Neural cell (in vitro differentiated cells): ENCODE results near the gene KLHDC4. TPM values are rescaled to one million over a fixed set of nuclear protein-coding genes. Genes with fewer than 3 reads are reported as not detected.

Source experiments
- H2AFZ ChIP-seq: fragments of 200-600, 300-800 bp; sonication (generic), shearing (Covaris generic); 2 replicates; pipeline ENCODE4 v1.6.0; 2014; ENCODE audit warnings: low read depth, mild to moderate bottlenecking, antibody characterized with exemption, low read length, moderate library complexity
- H3F3A ChIP-seq: fragments of 200-600 bp; shearing (Covaris generic); 2 replicates; pipeline ENCODE4 v1.6.1; 2016; ENCODE audit warnings: mild to moderate bottlenecking, moderate library complexity, mixed read lengths, antibody characterized with exemption, low read length; ENCODE audit not compliant: insufficient read depth, poor library complexity, severe bottlenecking
- H3K27ac ChIP-seq: fragments of 200-600, 300-800 bp; sonication (generic), shearing (Covaris generic); 2 replicates; pipeline ENCODE4 v1.5.1; 2014; ENCODE audit warnings: mild to moderate bottlenecking, low read length, moderate library complexity
- H3K27me3 ChIP-seq: fragments of 300-800, 200-600 bp; sonication (generic), shearing (Covaris generic); 2 replicates; pipeline ENCODE4 v1.6.0; 2014; ENCODE audit warnings: mild to moderate bottlenecking, low read depth, low read length, moderate library complexity; ENCODE audit not compliant: insufficient read depth
- H3K36me3 ChIP-seq: fragments of 300-800, 200-600 bp; sonication (generic), shearing (Covaris generic); 2 replicates; pipeline ENCODE4 v1.5.1; 2014; ENCODE audit warnings: mild to moderate bottlenecking, antibody characterized with exemption, low read length, moderate library complexity; ENCODE audit not compliant: insufficient read depth
- H3K4me2 ChIP-seq: fragments of 300-800, 200-600 bp; sonication (generic), shearing (Covaris generic); 2 replicates; pipeline ENCODE4 v1.6.0; 2014; ENCODE audit warnings: mild to moderate bottlenecking, low read length
- H3K4me3 ChIP-seq: fragments of 300-800, 200-600 bp; sonication (generic), shearing (Covaris generic); 2 replicates; pipeline ENCODE4 v1.5.1; 2014; ENCODE audit warnings: mild to moderate bottlenecking, low read length, moderate library complexity
- H3K79me2 ChIP-seq: fragments of 200-600 bp; shearing (Covaris generic); replicated peaks from 2 replicates; pipeline ENCODE4 v1.6.0; 2014; ENCODE audit warnings: mild to moderate bottlenecking, low read length, moderate library complexity; ENCODE audit not compliant: insufficient read depth
- H3K9ac ChIP-seq: fragments of 300-800, 200-600 bp; sonication (generic), shearing (Covaris generic); 2 replicates; pipeline ENCODE4 v1.6.1; 2016; ENCODE audit warnings: mild to moderate bottlenecking, low read length, mixed read lengths
- H3K9me2 ChIP-seq: fragments of 200-600 bp; shearing (Covaris generic); 2 replicates; pipeline ENCODE4 v1.6.1; 2016; ENCODE audit warnings: mild to moderate bottlenecking, low read length, mixed read lengths; ENCODE audit not compliant: insufficient read depth
- H3K9me3 ChIP-seq: fragments of 200-600, 300-800 bp; sonication (generic), shearing (Covaris generic); 2 replicates; pipeline ENCODE4 v1.6.1; 2016; ENCODE audit warnings: mild to moderate bottlenecking, mixed run types, low read length, moderate library complexity, mixed read lengths
- H4K20me1 ChIP-seq: fragments of 200-600 bp; shearing (Covaris generic); 2 replicates; pipeline ENCODE4 v1.6.1; 2016; ENCODE audit warnings: mild to moderate bottlenecking, mixed run types; ENCODE audit not compliant: insufficient read depth
- EP300 ChIP-seq: fragments of 450-650 bp; conservative IDR thresholded peaks from 2 replicates; pipeline ENCODE4 v1.6.1; 2014; ENCODE audit warnings: antibody characterized with exemption, mild to moderate bottlenecking, moderate library complexity; ENCODE audit not compliant: poor library complexity, severe bottlenecking
- EZH2 ChIP-seq: fragments of 200-600, 300-800 bp; shearing (Covaris generic), sonication (generic); IDR thresholded peaks from 2 replicates; pipeline ENCODE4 v1.6.1; 2014; ENCODE audit warnings: antibody characterized with exemption, low read length, borderline replicate concordance, mild to moderate bottlenecking; ENCODE audit not compliant: insufficient read depth, poor library complexity, severe bottlenecking
- MXI1 ChIP-seq: fragments of 450-650 bp; conservative IDR thresholded peaks from 2 replicates; pipeline ENCODE4 v1.6.1; 2014; ENCODE audit warnings: antibody characterized with exemption, mild to moderate bottlenecking; ENCODE audit not compliant: poor library complexity, severe bottlenecking
- POLR2AphosphoS5 ChIP-seq: IDR thresholded peaks from 2 replicates; pipeline ENCODE4 v1.6.1; 2012
- RAD21 ChIP-seq: fragments of 450-650 bp; conservative IDR thresholded peaks from 2 replicates; pipeline ENCODE4 v1.6.1; 2014; ENCODE audit warnings: antibody characterized with exemption, mild to moderate bottlenecking, moderate library complexity
- REST ChIP-seq: IDR thresholded peaks from 2 replicates; pipeline ENCODE4 v1.6.1; 2012; ENCODE audit warnings: borderline replicate concordance
- SMC3 ChIP-seq: fragments of 450-650 bp; conservative IDR thresholded peaks from 2 replicates; pipeline ENCODE4 v1.6.1; 2014; ENCODE audit warnings: antibody characterized with exemption, mild to moderate bottlenecking, moderate library complexity; ENCODE audit not compliant: poor library complexity
- TAF1 ChIP-seq: IDR thresholded peaks from 2 replicates; pipeline ENCODE4 v1.6.1; 2012; ENCODE audit warnings: low read depth
- polyA plus RNA-seq: library from polyadenylated mRNA; depleted of rRNA; stranded (reverse); fragments of >200 nt; gene quantifications from 2 replicates; pipeline ENCODE4 v1.2.3, GENCODE V29; 2014
- TF ChIP-seq, protein P1 (sequence below): fragments of 450-650 bp; IDR thresholded peaks from 2 replicates; pipeline ENCODE4 v1.5.1; 2014; ENCODE audit warnings: antibody characterized with exemption, mild to moderate bottlenecking, moderate library complexity; ENCODE audit not compliant: poor library complexity, severe bottlenecking

KLHDC4 gene
- polyA plus RNA-seq, 1 donor from 2014 or later, result 27.5 TPM

DNA sequence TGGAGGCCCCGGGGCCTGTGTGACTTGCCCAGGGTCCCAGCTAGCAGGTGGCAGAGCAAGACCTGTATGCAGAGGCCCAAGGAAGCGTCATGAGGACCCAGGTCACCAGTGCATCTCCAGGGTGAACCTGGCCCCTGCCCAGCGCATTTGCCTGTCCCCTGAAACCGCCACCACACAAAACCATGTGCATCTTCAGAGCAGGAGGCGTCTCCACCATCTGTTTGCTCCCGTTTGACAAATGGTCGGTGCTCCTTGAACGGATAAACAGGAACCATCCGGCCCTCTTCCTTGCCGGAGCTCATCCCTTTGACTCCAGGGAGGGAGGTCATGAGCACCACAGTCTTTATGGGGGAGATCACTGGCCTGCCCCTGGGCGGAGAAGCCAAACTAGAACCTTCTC is 101.0 kb downstream of the KLHDC4 start:
- TF ChIP-seq EZH2 (no peak), EP300 (no peak), MXI1 (no peak), POLR2AphosphoS5 (no peak), RAD21 (no peak), SMC3 (no peak), TAF1 (no peak), REST (no peak)
- TF ChIP-seq, protein P1, sequence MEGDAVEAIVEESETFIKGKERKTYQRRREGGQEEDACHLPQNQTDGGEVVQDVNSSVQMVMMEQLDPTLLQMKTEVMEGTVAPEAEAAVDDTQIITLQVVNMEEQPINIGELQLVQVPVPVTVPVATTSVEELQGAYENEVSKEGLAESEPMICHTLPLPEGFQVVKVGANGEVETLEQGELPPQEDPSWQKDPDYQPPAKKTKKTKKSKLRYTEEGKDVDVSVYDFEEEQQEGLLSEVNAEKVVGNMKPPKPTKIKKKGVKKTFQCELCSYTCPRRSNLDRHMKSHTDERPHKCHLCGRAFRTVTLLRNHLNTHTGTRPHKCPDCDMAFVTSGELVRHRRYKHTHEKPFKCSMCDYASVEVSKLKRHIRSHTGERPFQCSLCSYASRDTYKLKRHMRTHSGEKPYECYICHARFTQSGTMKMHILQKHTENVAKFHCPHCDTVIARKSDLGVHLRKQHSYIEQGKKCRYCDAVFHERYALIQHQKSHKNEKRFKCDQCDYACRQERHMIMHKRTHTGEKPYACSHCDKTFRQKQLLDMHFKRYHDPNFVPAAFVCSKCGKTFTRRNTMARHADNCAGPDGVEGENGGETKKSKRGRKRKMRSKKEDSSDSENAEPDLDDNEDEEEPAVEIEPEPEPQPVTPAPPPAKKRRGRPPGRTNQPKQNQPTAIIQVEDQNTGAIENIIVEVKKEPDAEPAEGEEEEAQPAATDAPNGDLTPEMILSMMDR, result no peak

GRCh38 chr16:87662254-87663204 is 103.3 kb downstream of the KLHDC4 start:
- Histone ChIP-seq H3F3A (no peaks in the 10 kb centered on the region), H3K27me3 (no peaks in the 10 kb centered on the region), H3K9ac (no peak overlapping the region), H2AFZ (no peak overlapping the region), H3K36me3 (no peaks in the 10 kb centered on the region), H4K20me1 (no peaks in the 10 kb centered on the region), H3K79me2 (no peaks in the 10 kb centered on the region), H3K4me3 (no peak overlapping the region), H3K9me2 (no peaks in the 10 kb centered on the region), H3K4me2 (no peak overlapping the region), H3K9me3 (no peaks in the 10 kb centered on the region), H3K27ac (no peak overlapping the region)
- no peak for TF ChIP-seq RAD21
- TF ChIP-seq POLR2AphosphoS5, result no peak

More for the DNA sequence above, 101.0 kb downstream of the KLHDC4 start:
- no peaks in the 10 kb centered on the region for H3K79me2 ChIP-seq
- H3K36me3 ChIP-seq, result no peaks in the 10 kb centered on the region
- H2AFZ ChIP-seq, result no peak overlapping the region
- no peaks in the 10 kb centered on the region for H3K27me3 ChIP-seq
- no peaks in the 10 kb centered on the region for H3K9me3 ChIP-seq
- no peaks in the 10 kb centered on the region for H4K20me1 ChIP-seq
- H3K9me2 ChIP-seq, result no peaks in the 10 kb centered on the region
- no peak overlapping the region for H3K4me3 ChIP-seq
- H3K27ac ChIP-seq, result no peak overlapping the region
- no peak overlapping the region for H3K9ac ChIP-seq
- no peaks in the 10 kb centered on the region for H3F3A ChIP-seq
- H3K4me2 ChIP-seq, result no peak overlapping the region
